H9 (cell line): ENCODE measurements around the gene DNAJC17. TPM values are rescaled to one million over a fixed set of nuclear protein-coding genes. Genes with fewer than 3 reads are reported as not detected.

ENCODE experiments used
- DNase-seq: peaks from one replicate; pipeline ENCODE4 v3.0.0-alpha.2; 2017
- H2AFZ ChIP-seq: one replicate; pipeline ENCODE4 v1.6.1; 2013; ENCODE audit warnings: mild to moderate bottlenecking, low read length, control low read depth, moderate library complexity
- H2AK5ac ChIP-seq: 2 replicates; pipeline ENCODE4 v1.6.1; 2013; ENCODE audit warnings: low read length, control low read depth, mixed read lengths; ENCODE audit not compliant: insufficient read length
- H2BK120ac ChIP-seq: one replicate; pipeline ENCODE4 v1.6.1; 2013; ENCODE audit warnings: low read depth, mild to moderate bottlenecking, low read length, control low read depth, inconsistent platforms; ENCODE audit not compliant: poor library complexity, severe bottlenecking
- H2BK12ac ChIP-seq: 2 replicates; pipeline ENCODE4 v1.6.1; 2013; ENCODE audit warnings: low read length, control low read depth, mixed read lengths, low read depth; ENCODE audit not compliant: insufficient read length
- H2BK15ac ChIP-seq: 2 replicates; pipeline ENCODE4 v1.6.1; 2013; ENCODE audit warnings: low read depth, low read length, control low read depth
- H2BK20ac ChIP-seq: one replicate; pipeline ENCODE4 v1.6.1; 2013; ENCODE audit warnings: low read depth, mild to moderate bottlenecking, low read length, control low read depth, inconsistent platforms; ENCODE audit not compliant: poor library complexity, severe bottlenecking
- H2BK5ac ChIP-seq: 2 replicates; pipeline ENCODE4 v1.6.1; 2013; ENCODE audit warnings: low read length, control low read depth, mixed read lengths; ENCODE audit not compliant: insufficient read length
- H3K14ac ChIP-seq: 2 replicates; pipeline ENCODE4 v1.6.1; 2013; ENCODE audit warnings: low read length, control low read depth; ENCODE audit not compliant: insufficient read depth
- H3K18ac ChIP-seq: 2 replicates; pipeline ENCODE4 v1.6.1; 2013; ENCODE audit warnings: low read depth, mild to moderate bottlenecking, mixed read lengths, low read length, control low read depth; ENCODE audit not compliant: insufficient read length
- H3K23ac ChIP-seq: 2 replicates; pipeline ENCODE4 v1.6.1; 2013; ENCODE audit warnings: low read length, control low read depth, mixed read lengths, low read depth; ENCODE audit not compliant: insufficient read length
- H3K23me2 ChIP-seq: 2 replicates; pipeline ENCODE4 v1.6.1; 2013; ENCODE audit warnings: low read depth, mild to moderate bottlenecking, mixed read lengths, low read length, control low read depth; ENCODE audit not compliant: insufficient read length, poor library complexity, severe bottlenecking
- H3K27ac ChIP-seq: 2 replicates; pipeline ENCODE4 v1.5.1; 2013; ENCODE audit warnings: low read length, control low read depth, mixed read lengths, low read depth; ENCODE audit not compliant: insufficient read length
- H3K27me3 ChIP-seq: 2 replicates; pipeline ENCODE4 v1.6.1; 2013; ENCODE audit warnings: low read length, control low read depth, inconsistent platforms; ENCODE audit not compliant: insufficient read depth
- H3K4ac ChIP-seq: 2 replicates; pipeline ENCODE4 v1.6.1; 2013; ENCODE audit warnings: low read depth, mild to moderate bottlenecking, control low read depth, inconsistent platforms, low read length, moderate library complexity
- H3K4me1 ChIP-seq: 2 replicates; pipeline ENCODE4 v1.6.1; 2013; ENCODE audit warnings: low read length, control low read depth, inconsistent platforms; ENCODE audit not compliant: insufficient read depth
- H3K4me2 ChIP-seq: 2 replicates; pipeline ENCODE4 v1.6.1; 2013; ENCODE audit warnings: low read length, control low read depth, mixed read lengths; ENCODE audit not compliant: insufficient read length, insufficient read depth
- H3K56ac ChIP-seq: 2 replicates; pipeline ENCODE4 v1.6.1; 2013; ENCODE audit warnings: low read depth, mild to moderate bottlenecking, mixed read lengths, low read length, control low read depth; ENCODE audit not compliant: insufficient read length
- H3K79me1 ChIP-seq: 2 replicates; pipeline ENCODE4 v1.6.1; 2013; ENCODE audit warnings: low read depth, mild to moderate bottlenecking, moderate library complexity, low read length, control low read depth, inconsistent platforms; ENCODE audit not compliant: insufficient read depth, poor library complexity, severe bottlenecking
- H3K79me2 ChIP-seq: 2 replicates; pipeline ENCODE4 v1.6.1; 2013; ENCODE audit warnings: low read length, control low read depth, inconsistent platforms; ENCODE audit not compliant: insufficient read depth
- H3K9ac ChIP-seq: 2 replicates; pipeline ENCODE4 v1.6.1; 2013; ENCODE audit warnings: low read length, control low read depth, mixed read lengths; ENCODE audit not compliant: insufficient read length; ENCODE audit errors: extremely low read depth
- H3K9me3 ChIP-seq: one replicate; pipeline ENCODE4 v1.6.1; 2013; ENCODE audit warnings: low read depth, low read length, inconsistent platforms; ENCODE audit not compliant: control insufficient read depth
- H3T11ph ChIP-seq: one replicate; pipeline ENCODE4 v1.6.1; 2013; ENCODE audit warnings: mild to moderate bottlenecking, low read length, control low read depth, inconsistent platforms
- H4K20me1 ChIP-seq: one replicate; pipeline ENCODE4 v1.6.1; 2013; ENCODE audit not compliant: control insufficient read depth, insufficient read length, insufficient read depth
- H4K5ac ChIP-seq: 2 replicates; pipeline ENCODE4 v1.6.1; 2013; ENCODE audit warnings: low read depth, mild to moderate bottlenecking, mixed read lengths, low read length, control low read depth; ENCODE audit not compliant: insufficient read length
- H4K8ac ChIP-seq: replicated peaks from 2 replicates; pipeline ENCODE4 v1.6.1; 2013; ENCODE audit warnings: low read length, control low read depth, mixed read lengths, low read depth; ENCODE audit not compliant: insufficient read length
- H4K91ac ChIP-seq: 2 replicates; pipeline ENCODE4 v1.6.1; 2013; ENCODE audit warnings: low read depth, mild to moderate bottlenecking, moderate library complexity, mixed read lengths, low read length, control low read depth; ENCODE audit not compliant: insufficient read length
- H3K27ac Mint-ChIP-seq, 3 experiments: 2 replicates in 2 of 3; 3 replicates in 1 of 3; pipeline ENCODE4 v1.8.0; 2020 to 2021; ENCODE audit warnings: mixed read lengths in 3 of 3, mild to moderate bottlenecking in 1 of 3, moderate library complexity in 1 of 3
- H3K27me3 Mint-ChIP-seq: 2 replicates; pipeline ENCODE4 v1.8.0; 2021; ENCODE audit warnings: low read depth, mild to moderate bottlenecking, moderate library complexity, mixed read lengths
- H3K36me3 Mint-ChIP-seq, 3 experiments: 2 replicates in 2 of 3; 3 replicates in 1 of 3; pipeline ENCODE4 v1.8.0; 2020 to 2021; ENCODE audit warnings: low read depth in 3 of 3, mixed read lengths in 3 of 3; ENCODE audit not compliant: insufficient read depth in 1 of 3
- H3K4me1 Mint-ChIP-seq, 2 experiments: 2 replicates each; pipeline ENCODE4 v1.8.0; 2020; ENCODE audit warnings: mixed read lengths in 2 of 2
- H3K4me3 Mint-ChIP-seq, 2 experiments: 2 replicates in 1 of 2; 3 replicates in 1 of 2; pipeline ENCODE4 v1.8.0; 2020 to 2021; ENCODE audit warnings: mild to moderate bottlenecking in 2 of 2, mixed read lengths in 2 of 2, moderate library complexity in 1 of 2
- H3K9me3 Mint-ChIP-seq, 2 experiments: 2 replicates in 1 of 2; 3 replicates in 1 of 2; pipeline ENCODE4 v1.8.0; 2020; ENCODE audit warnings: mild to moderate bottlenecking in 2 of 2, mixed read lengths in 2 of 2, moderate library complexity in 1 of 2
- CTCF ChIP-seq: fragments of 200-600 bp; sonication (generic); conservative IDR thresholded peaks from 3 replicates; pipeline ENCODE4 v1.8.0; 2021; ENCODE audit warnings: antibody characterized with exemption, mild to moderate bottlenecking
- WGBS: extraction: QIAGEN DNeasy Blood & Tissue Kit; methylation state at CpG from one replicate; pipeline ENCODE4 v1.1.7; 2013; ENCODE audit warnings: missing lambda C conversion rate, low lambda C conversion rate, mixed read lengths; ENCODE audit not compliant: insufficient read length; ENCODE audit errors: extremely low coverage; 5-methylcytosine and 5-hydroxymethylcytosine counted together
- total RNA-seq: library from RNA; stranded (reverse); gene quantifications from 2 replicates; pipeline ENCODE4 v1.2.1, GENCODE V29; 2021

Gene DNAJC17
- total RNA-seq, 1 experiment from 2014 or later: 38.3 TPM

- Mint-ChIP-seq H3K4me1 (peaks cover 41% of the 10 kb centered on the region in 2 experiments), H3K27ac (peak overlapping the region; percentile 34 to 55 (median 50); a peak in 4 of 7 replicates), H3K36me3 (peaks cover 29 to 61% (median 53%) of the 10 kb centered on the region in 3 experiments), H3K9me3 (no peaks in the 10 kb centered on the region), H3K27me3 (peaks cover 4% of the 10 kb centered on the region), H3K4me3 (peak overlapping the region; percentile 18 to 94; a peak in 4 of 5 replicates)
- no peak overlapping the region for H4K5ac ChIP-seq
- no peak overlapping the region for H4K91ac ChIP-seq
- H3T11ph ChIP-seq: no peak overlapping the region
- H3K18ac ChIP-seq: no peak overlapping the region
- no peaks in the 10 kb centered on the region for H3K27me3 ChIP-seq
- no peak overlapping the region for H3K4ac ChIP-seq
- no peak overlapping the region for H3K9ac ChIP-seq
- no peaks in the 10 kb centered on the region for H4K20me1 ChIP-seq
- no peak overlapping the region for H2AK5ac ChIP-seq
- H2BK5ac ChIP-seq: no peak overlapping the region
- WGBS: no CpG with 5 or more reads among the region's 7 CpGs
- no peak overlapping the region for H3K27ac ChIP-seq
- no peaks in the 10 kb centered on the region for H3K9me3 ChIP-seq
- H2BK120ac ChIP-seq: no peak overlapping the region
- no peak overlapping the region for H3K14ac ChIP-seq
- no peak overlapping the region for H3K56ac ChIP-seq
- H3K79me1 ChIP-seq: peaks cover 5% of the 10 kb centered on the region
- no peak overlapping the region for H2BK12ac ChIP-seq
- no peak for TF ChIP-seq CTCF
- no peak overlapping the region for H2BK15ac ChIP-seq
- H3K4me1 ChIP-seq: peaks cover 17% of the 10 kb centered on the region
- H3K23me2 ChIP-seq: peaks cover 11% of the 10 kb centered on the region
- H3K79me2 ChIP-seq: peaks cover 8% of the 10 kb centered on the region; the same call in 1 of the 2 replicates
- no peak overlapping the region for H2AFZ ChIP-seq
- no peak overlapping the region for H3K23ac ChIP-seq
- peak; percentile 80 for DNase-seq
- H2BK20ac ChIP-seq: no peak overlapping the region
- no peak overlapping the region for H4K8ac ChIP-seq
- H3K4me2 ChIP-seq: peak overlapping the region; percentile 95
Observed at GRCh38 chr15:40847223-40847961, 40.1 kb upstream of the DNAJC17 start.
